ENCODE data around the gene NF2. TPM values are rescaled to one million over a fixed set of nuclear protein-coding genes. Genes with fewer than 3 reads are reported as not detected.

Gene NF2
- total and polyA plus RNA-seq, 12 donors, result 12.2 to 67.4 (median 45.5) TPM

DNA sequence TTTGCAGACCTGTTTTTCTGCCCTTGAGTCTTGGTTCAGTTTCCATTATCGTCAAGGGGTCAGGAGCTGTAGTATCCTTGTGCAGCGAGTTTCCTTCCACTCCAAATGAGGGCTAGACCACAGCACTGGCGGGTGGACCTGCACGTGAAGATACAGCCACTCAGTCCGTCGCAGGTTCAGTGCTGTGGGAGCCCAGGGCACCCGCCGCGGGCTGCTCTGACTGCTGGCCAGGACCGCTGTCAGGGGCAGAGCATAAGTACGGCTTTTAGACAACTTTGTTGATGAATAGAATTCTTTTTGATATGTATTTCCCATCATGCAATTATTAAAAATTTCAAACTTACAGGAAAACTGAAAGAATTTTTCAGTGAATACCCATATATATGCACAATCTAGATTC, 56.6 kb downstream of the NF2 start:
- no peak overlapping the region for H3K4me3 ChIP-seq
- peaks cover 0 to 26% of the 10 kb centered on the region in 2 donors for H3K36me3 ChIP-seq (replicated peaks in 1 of 2)
- no peaks in the 10 kb centered on the region for H3K27me3 ChIP-seq
- no peak for TF ChIP-seq POLR2A (IDR thresholded peaks at IDR 0.05)
- TF ChIP-seq, protein P1, sequence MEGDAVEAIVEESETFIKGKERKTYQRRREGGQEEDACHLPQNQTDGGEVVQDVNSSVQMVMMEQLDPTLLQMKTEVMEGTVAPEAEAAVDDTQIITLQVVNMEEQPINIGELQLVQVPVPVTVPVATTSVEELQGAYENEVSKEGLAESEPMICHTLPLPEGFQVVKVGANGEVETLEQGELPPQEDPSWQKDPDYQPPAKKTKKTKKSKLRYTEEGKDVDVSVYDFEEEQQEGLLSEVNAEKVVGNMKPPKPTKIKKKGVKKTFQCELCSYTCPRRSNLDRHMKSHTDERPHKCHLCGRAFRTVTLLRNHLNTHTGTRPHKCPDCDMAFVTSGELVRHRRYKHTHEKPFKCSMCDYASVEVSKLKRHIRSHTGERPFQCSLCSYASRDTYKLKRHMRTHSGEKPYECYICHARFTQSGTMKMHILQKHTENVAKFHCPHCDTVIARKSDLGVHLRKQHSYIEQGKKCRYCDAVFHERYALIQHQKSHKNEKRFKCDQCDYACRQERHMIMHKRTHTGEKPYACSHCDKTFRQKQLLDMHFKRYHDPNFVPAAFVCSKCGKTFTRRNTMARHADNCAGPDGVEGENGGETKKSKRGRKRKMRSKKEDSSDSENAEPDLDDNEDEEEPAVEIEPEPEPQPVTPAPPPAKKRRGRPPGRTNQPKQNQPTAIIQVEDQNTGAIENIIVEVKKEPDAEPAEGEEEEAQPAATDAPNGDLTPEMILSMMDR (IDR thresholded peaks at IDR 0.05), result no peak
- DNase-seq, result no peak
- intact Hi-C loops (cut with DNase I), result no loop called here
- no peak overlapping the region for H3K27ac ChIP-seq
- no peaks in the 10 kb centered on the region for H3K9me3 ChIP-seq (replicated peaks in 1 of 3)
- H3K4me1 ChIP-seq (replicated peaks in 1 of 2), result no peaks in the 10 kb centered on the region
- 92 to 96% (median 93%) methylated on average over 11 of the region's 11 CpGs for WGBS, 4 donors

DNA sequence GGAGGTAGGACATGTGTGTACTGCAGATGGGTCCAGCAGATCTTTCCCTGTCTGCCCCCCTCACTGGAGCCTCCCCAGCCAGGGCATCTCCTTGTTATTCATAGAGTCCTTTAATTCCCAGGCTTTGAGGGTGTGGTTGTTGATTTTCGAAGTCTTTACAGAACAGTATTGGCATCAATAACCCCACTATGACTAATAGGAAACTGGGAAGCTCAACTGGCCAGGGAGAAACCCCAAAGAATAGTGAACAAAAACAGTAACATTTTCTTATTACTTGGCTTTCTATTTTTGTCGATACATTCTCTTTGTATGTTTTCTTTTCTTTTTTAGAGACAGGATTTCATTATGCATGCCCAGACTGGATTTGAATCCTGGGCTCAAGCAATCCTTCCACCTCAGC, 57.9 kb downstream of the NF2 start:
- TF ChIP-seq, protein P1 (IDR thresholded peaks at IDR 0.05), result no peak
- no peak for TF ChIP-seq POLR2A (IDR thresholded peaks at IDR 0.05)

DNA sequence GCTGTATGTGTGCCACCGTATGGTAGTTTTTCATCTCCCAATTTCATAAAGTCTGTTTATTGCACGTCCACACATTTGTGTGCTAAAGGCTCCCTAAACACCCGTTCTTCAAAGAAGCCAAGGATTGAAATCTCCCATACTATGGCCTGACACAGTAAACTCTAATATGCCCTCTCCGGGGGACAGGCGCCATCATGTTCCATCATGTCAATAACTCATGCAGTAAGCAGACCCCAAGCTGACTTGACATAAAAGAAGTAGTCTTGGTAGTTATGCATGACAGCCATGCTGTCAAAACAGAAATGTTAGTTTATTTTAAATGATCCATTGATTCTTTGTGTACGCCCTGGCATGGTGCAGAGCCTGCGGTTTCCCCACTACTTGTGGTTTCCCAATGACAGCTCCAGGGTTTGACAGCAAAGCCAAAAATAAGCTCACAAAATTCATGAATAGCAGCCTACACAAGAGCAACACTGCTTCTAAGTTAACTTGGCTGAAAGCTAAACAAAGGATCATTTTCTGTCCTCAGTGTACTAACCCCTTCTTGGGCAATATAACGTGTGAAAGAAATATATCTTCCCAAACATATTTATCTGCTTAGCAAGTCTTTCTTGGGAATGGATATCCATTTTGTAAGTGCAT, 59.9 kb downstream of the NF2 start:
- 91 to 94% (median 91%) methylated on average over 8 of the region's 8 CpGs for WGBS, 4 donors

More for the DNA sequence above, 57.9 kb downstream of the NF2 start:
- Histone ChIP-seq H3K4me3 (no peak overlapping the region), H3K36me3 (replicated peaks in 1 of 2) (peaks cover 0 to 35% of the 10 kb centered on the region in 2 donors), H3K4me1 (replicated peaks in 1 of 2) (no peaks in the 10 kb centered on the region), H3K27ac (no peak overlapping the region), H3K9me3 (replicated peaks in 1 of 3) (no peaks in the 10 kb centered on the region), H3K27me3 (no peaks in the 10 kb centered on the region)
- intact Hi-C loops (cut with DNase I), result no loop called here
- DNase-seq, result no peak
- WGBS, 4 donors, result 71 to 84% (median 79%) methylated on average over 2 of the region's 2 CpGs

DNA sequence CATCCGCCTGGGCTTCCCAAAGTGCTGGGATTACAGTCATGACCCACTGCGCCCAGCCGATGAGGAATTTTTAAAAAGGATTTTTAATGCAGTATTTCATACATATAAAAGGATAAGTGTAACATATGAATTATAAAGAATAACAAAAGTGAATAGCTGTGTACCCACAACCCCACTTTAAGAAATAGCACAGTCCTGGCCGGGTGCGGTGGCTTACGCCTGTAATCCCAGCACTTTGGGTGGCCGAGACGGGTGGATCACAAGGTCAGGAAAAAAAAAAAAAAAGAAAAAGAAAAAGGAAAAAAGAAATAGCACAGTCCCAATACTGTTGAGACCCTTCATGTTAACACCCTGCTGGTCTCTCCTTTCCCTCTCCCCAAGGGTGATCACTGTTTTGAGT, 62.1 kb downstream of the NF2 start:
- intact Hi-C loops (cut with DNase I), result no loop called here
- H3K4me3 ChIP-seq, result no peak overlapping the region
- H3K36me3 ChIP-seq (replicated peaks in 1 of 2), result peaks cover 0 to 49% of the 10 kb centered on the region in 2 donors
- no peak overlapping the region for H3K27ac ChIP-seq
- no peaks in the 10 kb centered on the region for H3K27me3 ChIP-seq
- 94 to 97% (median 94%) methylated on average over 8 of the region's 8 CpGs for WGBS, 4 donors
- DNase-seq, result no peak
- H3K4me1 ChIP-seq (replicated peaks in 1 of 2), result no peaks in the 10 kb centered on the region
- no peak for TF ChIP-seq POLR2A (IDR thresholded peaks at IDR 0.05)
- TF ChIP-seq, protein P1 (IDR thresholded peaks at IDR 0.05), result no peak
- no peaks in the 10 kb centered on the region for H3K9me3 ChIP-seq (replicated peaks in 1 of 3)

More for the DNA sequence above, 59.9 kb downstream of the NF2 start:
- H3K4me1 ChIP-seq (replicated peaks in 1 of 2), result no peaks in the 10 kb centered on the region
- no peaks in the 10 kb centered on the region for H3K9me3 ChIP-seq (replicated peaks in 1 of 3)
- DNase-seq, result no peak
- H3K27ac ChIP-seq, result no peak overlapping the region
- TF ChIP-seq, protein P1 (IDR thresholded peaks at IDR 0.05), result no peak
- no peak for TF ChIP-seq POLR2A (IDR thresholded peaks at IDR 0.05)
- intact Hi-C loops (cut with DNase I), result no loop called here
- no peaks in the 10 kb centered on the region for H3K27me3 ChIP-seq
- no peak overlapping the region for H3K4me3 ChIP-seq
- H3K36me3 ChIP-seq (replicated peaks in 1 of 2), result peaks cover 0 to 43% of the 10 kb centered on the region in 2 donors
